HG02623 (cell line): ENCODE data around the gene PTBP1.
"Not testable (repeated sequence)": the region's sequence is repeated elsewhere in the genome, so short reads cannot be mapped to it uniquely, and the experiment has no call there.

Experiments used
- ATAC-seq: cut with Tn5 transposase; IDR thresholded peaks from one replicate; pipeline ENCODE4 v1.9.1; 2021; ENCODE audit warnings: moderate library complexity; ENCODE audit not compliant: unreplicated experiment

PTBP1 gene

GRCh38 chr19:807627-808422 is 10.6 kb downstream of the PTBP1 start:
- ATAC-seq, result no peak

DNA sequence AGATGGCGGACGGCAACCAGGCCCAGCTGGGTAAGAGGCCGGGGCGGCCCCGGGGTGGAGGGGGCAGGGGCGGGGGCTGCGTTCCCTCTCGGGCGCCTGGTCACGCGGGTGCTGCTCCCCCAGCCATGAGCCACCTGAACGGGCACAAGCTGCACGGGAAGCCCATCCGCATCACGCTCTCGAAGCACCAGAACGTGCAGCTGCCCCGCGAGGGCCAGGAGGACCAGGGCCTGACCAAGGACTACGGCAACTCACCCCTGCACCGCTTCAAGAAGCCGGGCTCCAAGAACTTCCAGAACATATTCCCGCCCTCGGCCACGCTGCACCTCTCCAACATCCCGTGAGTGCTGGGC is 11.1 kb downstream of the PTBP1 start:
- no peak for ATAC-seq

DNA sequence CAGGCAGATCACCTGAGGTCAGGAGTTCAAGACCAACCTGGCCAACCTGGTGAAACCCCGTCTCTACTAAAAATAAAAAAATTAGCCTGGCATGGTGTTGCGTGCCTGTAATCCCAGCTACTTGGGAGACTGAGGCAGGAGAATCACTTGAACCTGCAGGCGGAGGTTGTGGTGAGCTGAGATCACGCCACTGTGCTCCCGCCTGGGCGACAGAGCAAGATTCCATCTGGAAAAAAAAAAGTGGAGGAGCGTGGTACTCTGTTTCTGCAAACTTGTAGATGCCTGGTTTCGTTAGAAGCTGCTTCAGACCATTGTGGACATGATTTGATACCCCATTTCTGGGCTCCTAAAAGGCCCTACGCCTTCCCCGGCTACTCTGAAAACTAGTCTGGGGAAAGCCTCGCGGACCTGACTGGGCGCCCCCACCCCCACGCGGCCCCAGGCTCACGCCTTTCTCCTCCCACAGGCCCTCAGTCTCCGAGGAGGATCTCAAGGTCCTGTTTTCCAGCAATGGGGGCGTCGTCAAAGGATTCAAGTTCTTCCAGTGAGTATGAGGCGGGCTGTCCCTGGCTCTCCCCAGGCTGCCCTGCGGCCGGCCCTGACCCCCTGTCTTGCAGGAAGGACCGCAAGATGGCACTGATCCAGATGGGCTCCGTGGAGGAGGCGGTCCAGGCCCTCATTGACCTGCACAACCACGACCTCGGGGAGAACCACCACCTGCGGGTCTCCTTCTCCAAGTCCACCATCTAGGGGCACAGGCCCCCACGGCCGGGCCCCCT is 13.0 kb downstream of the PTBP1 start:
- no peak for ATAC-seq

DNA sequence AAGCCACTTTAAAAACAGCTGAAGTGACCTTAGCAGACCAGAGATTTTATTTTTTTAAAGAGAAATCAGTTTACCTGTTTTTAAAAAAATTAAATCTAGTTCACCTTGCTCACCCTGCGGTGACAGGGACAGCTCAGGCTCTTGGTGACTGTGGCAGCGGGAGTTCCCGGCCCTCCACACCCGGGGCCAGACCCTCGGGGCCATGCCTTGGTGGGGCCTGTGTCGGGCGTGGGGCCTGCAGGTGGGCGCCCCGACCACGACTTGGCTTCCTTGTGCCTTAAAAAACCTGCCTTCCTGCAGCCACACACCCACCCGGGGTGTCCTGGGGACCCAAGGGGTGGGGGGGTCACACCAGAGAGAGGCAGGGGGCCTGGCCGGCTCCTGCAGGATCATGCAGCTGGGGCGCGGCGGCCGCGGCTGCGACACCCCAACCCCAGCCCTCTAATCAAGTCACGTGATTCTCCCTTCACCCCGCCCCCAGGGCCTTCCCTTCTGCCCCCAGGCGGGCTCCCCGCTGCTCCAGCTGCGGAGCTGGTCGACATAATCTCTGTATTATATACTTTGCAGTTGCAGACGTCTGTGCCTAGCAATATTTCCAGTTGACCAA is 13.7 kb downstream of the PTBP1 start:
- no peak for ATAC-seq

- no peak for ATAC-seq
These were observed 14.3 kb downstream of the PTBP1 start for GRCh38 chr19:811506-812048.

- no peak for ATAC-seq
These were observed 14.9 kb downstream of the PTBP1 start for GRCh38 chr19:812049-812746.

DNA sequence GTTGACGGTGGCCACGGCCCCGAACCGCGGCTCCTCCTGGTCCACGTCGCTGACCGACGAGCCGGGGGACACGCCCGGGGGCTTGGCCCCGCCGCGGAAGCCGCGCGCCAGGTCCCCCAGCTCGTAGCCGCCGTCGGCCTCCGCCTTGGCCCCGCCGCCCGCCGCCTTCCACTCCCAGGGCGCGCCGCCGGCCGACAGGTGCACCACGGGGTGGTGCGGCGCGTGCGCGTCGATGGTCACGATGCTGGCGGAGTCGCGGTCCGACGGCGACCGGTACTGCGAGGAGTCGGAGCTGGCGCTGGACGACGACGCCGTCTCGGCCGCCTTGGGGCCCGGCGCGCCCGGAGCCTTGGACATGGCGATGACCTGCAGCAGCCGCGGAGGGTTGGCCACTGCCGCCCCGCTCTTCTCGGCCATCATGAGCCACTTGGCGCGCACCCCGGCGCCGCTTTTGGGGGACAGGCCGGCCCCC is 15.5 kb downstream of the PTBP1 start:
- no peak for ATAC-seq

DNA sequence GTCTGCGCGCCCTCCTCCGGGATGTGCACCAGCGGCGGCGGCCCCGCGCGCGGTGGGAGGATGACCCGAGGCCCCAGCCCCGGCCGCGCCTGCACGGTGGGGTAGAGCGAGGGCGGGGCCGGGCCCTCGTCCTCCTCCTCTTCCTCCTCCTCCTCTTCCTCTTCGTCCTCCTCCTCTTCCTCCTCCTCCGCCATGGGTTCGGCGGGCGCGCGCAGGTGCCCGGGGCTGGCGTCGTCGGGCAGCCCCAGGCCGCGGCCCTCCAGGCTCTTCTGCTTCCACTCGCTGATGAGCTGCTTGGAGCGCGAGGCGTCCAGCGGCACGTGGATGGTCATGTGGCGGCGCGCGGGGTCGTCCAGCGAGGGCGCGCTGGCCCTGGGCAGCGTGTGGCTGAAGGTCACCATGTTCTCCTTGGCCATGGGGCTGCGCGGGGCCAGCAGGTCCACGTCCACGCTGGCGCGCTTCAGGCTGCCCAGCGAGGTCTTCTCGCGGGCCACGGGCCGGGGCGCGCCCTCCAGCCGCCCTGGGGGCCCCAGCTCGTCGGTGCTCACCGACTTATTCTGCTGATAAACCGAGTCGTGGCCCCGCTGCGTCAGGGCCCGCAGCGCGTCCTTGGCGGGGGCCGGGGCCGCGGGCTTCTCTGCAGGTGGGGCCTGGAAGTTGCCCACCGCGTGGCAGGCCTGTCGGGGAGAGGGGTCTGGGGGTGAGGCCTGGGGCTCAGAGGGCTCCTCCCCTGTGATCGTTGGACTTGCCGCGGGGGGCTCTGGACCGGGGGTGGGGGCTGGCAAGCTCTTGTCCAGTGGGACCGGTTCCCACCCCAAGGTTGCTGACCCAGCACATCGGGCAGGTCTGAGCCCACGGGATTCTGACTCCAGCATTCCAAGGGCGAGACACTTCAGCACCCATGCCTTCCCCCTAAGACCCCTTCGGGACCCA is 16.2 kb downstream of the PTBP1 start:
- ATAC-seq, result no peak

DNA sequence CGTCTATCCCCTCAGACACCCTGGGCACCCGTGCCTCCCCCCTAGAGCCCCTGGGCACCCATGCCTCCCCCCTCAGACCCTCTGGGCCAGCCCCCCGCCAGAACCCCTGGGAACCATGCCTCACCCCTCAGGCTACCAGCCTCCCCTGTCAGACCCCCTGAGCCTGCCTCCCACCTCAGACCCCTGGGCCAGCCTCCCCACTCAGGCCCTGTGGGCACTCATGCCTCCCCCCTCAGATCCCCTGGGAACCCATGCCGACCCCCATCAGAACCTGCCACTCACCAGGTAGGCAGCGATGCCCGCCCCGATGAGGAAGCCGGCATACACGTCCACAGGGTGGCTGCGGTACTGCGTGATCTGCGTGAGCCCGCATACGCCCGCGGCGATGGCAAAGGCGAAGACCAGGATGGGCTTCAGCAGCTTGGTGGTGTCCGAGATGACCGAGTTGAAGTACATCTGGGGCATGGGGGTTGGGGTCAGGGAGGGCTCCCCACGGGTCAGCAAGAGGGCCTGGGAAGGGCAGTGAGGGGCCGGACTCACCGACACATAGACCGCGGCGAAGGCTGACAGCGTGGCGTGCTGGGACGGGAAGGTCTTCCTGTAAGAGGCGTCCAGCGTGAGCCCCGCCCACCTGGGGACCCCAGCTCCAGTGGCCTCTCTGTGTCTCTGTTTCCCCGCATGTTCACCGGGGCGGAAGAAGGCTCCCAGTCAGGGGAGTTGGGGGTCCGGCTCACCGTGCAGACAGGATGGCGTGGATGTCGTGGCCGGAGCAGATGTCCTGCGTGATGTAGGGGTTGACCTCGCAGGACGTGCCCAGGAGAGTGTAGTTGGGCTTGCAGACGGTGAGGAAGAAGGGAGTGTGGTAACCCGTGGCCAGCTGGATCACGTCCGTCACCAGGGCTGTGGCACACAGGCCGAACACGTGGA is 17.2 kb downstream of the PTBP1 start:
- no peak for ATAC-seq

DNA sequence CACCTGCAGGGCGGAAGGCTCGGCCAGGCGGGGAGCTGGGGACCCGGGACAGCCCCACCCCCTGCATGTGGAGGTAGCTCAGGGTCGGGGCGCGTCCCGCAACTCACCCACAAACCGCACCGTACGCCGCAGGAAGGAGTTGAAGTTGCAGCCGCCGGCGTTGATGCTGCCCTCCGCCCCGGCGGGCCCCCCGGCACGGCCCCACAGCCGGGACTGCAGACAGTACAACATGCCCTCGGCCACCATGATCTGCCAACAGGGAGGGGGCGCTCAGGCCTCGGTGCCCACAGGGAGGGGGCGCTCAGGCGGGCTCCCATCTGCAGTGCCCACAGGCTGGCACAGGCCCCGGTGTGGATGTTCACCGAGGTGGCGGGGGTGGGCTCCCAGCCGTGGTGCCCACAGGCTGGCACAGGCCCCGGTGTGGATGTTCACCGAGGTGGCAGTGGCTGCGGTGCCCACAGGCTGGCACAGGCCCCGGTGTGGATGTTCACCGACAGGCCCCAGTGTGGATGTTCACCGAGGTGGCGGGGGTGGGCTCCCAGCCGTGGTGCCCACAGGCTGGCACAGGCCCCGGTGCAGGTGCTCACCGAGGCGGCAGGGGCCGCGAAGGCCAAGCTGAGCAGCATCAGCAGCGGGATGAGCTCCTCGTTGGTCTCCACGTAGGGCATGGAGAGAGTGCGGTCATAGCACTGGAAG is 18.0 kb downstream of the PTBP1 start:
- no peak for ATAC-seq

DNA sequence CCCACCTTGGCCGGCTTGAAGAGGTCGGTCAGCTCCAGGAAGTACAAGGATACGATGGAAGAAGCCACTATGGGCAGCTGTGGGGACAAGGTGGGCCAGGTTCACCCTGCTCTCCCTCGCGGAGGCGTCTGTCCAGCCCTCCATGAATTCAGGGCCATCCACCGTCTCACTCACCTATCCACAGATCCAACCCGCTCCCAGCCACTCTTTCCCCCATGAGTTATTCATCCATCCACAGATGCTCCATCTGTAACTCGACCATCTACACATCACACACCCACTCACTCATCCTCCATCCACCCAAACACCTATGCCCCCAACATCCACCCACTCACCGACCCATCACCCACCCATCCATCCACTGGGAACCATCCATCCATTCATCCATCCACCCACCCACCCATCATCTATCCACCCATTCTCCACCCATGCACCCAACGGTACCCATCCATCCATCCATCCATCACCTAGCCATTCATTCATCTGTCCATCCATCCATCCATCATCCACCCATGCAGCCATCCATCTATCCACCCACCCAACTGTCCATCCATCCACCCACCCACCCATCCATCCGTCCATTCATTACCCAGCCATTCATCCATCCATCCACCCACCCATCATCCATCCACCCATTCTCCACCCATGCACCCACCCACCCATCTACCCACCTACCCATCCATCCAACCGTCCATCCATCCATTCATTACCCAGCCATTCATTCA is 18.7 kb downstream of the PTBP1 start:
- ATAC-seq, result no peak

- no peak for ATAC-seq
These were observed 19.2 kb downstream of the PTBP1 start for GRCh38 chr19:816500-816857.

DNA sequence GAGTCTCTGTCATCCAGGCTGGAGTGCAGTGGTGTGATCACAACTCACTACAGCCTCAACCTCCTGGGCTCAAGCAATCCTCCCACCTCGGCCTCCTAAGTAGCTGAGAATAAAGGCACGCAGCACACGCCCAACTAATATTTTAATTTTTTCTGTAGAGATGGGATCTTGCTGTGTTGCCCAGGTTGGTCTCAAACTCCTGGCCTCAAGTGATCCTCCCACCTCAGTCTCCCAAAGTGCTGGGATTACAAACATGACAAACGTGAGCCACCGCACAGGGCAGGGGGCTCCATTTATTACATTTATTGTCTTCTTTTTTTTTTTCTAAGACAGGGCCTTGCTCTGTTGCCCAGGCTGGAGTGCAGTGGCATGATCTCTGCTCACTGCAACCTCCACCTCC is 23.0 kb downstream of the PTBP1 start:
- ATAC-seq, result not testable (repeated sequence)

- ATAC-seq, result no peak
These were observed 24.1 kb downstream of the PTBP1 start for GRCh38 chr19:821231-821824.

GRCh38 chr19:821825-822503 is 24.7 kb downstream of the PTBP1 start, which contains the start of gene PLPPR3:
TSS of gene PLPPR3 (minus strand) at chr19:821955. CDS start at chr19:821559, 396 bp downstream.
- ATAC-seq, result no peak

- ATAC-seq, result no peak
These were observed 26.4 kb downstream of the PTBP1 start for GRCh38 chr19:823565-824121.
